NCI-H146 (cell line): ENCODE results near the gene SMAD3.
"Not testable (repeated sequence)": the region's sequence is repeated elsewhere in the genome, so short reads cannot be mapped to it uniquely, and the experiment has no call there.

Experiments
- DNase-seq: peaks from one replicate; lab custom pipeline; 2025; lab: John Stamatoyannopoulos, UW

The SMAD3 gene

DNA sequence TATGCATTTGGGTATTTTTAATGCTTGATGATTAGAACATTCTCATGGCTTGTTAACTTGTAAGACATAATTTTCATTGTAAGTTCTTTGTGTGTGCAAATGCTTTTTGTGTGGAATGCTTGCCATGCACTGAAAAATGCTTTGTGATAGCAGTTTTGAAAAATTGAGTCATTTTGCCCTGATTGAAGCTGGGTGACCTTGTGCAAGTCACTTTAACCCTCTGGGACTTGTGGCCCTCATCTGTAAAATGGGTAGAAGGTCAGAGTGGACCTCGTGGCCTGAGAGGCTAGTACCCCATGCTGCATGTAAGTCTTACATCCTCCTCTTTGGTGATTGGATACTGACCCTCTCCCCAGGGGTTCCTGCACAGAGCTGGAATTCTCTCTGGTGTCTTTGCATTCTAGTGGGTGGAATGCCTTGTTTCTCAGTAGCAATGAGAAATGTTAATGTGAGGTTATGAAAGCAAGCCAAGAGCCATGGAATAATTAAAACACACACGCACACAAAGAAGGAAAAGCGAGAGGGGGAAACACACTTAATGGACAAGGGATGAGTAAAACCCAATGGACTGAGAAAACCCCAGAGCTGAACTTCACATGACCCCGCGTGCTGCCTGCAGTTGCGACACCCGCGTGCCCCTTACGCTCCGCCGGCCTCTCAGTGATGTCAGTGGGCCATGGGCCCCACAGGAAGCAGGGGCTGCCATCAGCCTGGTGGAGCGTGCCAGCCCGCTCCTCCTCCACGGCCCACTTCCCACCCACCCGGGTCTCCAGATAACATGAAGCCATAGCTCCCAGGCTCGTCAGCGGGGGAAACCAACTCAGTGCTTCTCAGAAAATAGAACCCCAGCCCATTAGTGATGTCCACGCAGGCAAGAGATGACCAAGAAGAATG lies 44.0 kb downstream of the SMAD3 start:
- DNase-seq: no peak

DNA sequence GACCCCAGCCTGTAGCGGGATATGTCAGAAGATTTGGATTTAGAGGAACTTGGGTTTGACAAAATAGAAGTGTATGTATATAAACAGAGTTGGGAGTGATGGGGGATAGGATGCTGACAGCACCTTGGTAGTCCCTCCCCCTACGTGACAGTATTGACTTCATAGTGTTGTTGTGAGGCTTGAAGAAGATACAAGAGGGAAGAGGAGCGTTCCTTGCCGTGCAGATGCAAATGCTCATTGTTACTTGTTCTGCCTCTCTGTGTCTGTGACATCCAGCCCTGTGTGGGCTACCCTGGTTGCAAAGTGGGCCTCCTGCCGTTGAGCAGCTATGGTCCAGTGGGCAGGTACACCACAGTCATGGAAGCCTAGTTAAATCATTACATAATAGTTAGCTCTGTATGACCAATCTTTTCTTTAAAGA lies 45.0 kb downstream of the SMAD3 start:
- DNase-seq: no peak

DNA sequence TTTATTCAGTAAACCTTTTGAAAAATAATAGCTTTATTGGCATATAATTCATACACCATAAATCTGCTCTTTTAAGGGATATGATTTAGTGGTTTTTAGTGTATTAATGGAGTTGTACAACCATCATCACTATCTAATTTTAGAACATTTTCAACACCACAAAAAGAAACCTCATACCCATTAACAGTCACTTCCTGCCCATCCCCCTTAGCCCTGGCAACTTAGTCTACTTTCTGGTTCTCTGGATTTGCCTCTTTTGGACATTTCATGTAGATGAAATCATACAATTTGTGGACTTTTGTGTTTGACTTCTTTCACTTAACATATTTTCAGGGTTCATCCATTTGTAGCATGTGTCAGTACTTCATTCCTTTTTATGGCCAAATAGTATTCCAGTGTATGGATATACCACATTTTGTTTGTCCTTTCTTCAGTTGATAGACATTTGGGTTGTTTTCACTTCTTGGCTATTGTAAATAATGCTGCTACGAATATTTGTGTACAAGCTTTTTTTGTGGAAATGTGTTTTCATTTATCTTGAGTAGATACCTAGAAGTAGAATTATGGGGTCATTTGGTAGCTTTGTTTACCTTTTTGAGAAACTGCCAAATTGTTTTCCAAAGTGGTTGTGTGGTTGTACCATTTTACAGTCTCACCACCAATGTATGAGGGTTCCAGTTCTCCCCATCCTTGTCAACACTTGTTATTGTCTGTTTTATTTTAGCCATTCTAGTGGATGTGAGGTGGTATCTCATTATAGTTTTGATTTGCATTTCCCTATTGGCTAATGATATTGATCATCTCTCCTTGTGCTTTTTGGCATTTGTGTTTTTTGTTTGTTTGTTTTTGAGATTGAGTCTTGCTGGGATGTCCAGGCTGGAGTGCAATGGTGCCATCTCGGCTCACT lies 45.8 kb downstream of the SMAD3 start:
- DNase-seq: no peak

DNA sequence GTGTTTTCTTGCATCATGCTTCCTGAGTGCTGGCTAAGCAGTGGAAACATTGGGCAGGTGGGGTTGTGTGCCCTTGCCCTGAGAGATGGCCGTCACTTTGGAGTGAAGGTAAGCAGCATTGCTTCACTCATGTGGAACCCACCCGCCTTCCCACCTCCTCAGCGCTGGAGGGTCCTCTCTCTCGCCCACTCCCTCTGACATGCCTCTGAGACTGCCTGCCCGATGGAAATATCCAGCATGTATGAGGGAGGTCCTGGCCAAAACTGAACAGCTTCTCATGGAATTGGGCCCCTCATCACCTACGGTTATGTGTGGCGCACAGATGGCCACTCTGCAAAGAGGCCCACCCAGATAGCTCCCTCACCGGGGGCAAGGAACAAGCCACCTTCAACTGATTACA lies 48.6 kb downstream of the SMAD3 start:
- no peak for DNase-seq

DNA sequence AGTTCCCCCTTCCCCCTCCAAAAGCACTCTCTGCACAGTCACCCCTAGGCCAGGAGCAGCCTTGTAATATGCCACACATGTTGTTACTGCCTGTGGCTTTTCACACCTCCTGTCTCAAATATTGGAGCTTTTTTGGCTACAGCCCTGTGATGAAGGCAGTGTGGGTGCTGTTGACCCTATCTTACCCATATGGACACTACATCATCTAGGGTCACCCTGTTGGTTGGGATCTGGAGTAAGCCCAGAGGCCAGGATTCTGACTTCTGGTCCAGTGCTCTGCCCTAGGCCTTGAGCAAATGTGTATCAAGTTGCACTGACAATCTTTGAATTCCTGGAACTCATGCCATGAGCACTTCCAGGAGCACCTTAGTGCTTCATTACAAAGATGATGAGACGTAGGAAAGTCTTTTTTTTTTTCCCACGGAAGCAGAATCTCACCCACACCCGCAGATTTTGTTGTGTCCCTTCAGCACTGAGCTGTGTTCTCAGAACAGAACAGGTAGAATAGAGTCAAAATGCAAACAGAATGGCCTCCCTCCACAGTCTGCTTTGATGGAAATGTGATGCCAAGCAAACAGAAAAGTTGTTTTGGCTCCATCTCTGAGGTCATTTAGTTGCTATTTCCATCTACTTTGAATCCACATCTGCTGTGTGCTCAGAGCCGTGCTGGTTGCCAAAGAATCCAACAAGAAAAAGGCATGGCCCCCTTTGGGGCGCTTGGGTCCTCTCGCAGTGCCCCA lies 49.6 kb downstream of the SMAD3 start:
- DNase-seq: no peak

DNA sequence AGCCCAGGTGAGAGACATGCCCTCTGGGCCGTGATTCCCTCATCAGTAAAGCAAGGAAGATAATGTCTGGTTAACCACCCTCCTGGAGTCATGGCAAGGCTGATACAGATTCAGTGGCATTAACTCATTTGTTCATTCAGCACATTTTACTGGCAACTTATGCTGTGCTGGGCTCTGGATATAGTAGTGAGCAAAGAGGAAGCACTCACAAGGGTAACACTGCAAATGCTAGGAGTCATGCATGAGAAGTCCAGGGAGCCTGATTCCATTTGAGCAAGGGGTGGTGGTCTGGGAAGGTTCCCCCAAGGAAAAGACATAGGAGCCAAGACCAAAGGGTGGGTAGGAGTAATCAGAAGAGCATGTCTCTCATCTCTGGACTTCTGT lies 50.2 kb downstream of the SMAD3 start:
- no peak for DNase-seq

DNA sequence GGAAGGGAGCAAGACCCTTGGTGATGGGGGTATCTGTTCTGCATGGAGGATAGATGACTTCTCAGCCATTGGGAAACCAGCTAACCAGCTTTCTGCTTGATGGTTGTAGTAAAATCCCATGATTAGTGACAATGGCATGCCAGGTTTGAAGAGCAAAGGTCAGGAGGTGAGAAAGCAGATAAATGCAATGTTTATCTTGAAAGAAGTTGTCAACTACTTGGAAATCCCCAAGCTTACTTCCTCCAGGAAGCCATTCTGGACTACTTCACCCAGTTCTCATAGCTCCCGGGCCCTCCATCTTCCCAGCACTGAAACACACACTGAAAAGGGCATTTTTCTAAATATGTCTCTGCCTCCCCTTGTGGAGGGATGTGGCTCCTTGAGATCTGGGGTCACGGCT lies 51.3 kb downstream of the SMAD3 start:
- DNase-seq: no peak

DNA sequence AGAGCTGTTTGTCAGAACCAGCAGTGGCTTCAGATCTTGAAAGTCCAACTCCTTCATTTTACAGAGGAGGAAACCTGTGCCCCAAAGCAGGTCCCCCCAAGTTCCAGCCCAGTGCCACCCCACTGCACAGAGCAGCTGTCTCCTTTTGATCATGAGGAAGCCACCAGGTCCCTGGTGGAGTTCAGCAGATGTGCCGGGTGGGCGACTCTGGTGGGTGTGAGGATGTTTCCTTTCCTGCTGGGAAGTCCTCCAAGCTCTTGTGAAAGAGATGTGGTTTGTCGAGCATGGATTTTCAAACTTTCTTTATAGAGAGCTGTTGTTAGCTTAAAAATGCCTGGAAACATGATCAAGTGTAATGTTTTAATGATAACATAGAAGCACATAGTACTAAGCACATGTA lies 52.0 kb downstream of the SMAD3 start:
- no peak for DNase-seq

DNA sequence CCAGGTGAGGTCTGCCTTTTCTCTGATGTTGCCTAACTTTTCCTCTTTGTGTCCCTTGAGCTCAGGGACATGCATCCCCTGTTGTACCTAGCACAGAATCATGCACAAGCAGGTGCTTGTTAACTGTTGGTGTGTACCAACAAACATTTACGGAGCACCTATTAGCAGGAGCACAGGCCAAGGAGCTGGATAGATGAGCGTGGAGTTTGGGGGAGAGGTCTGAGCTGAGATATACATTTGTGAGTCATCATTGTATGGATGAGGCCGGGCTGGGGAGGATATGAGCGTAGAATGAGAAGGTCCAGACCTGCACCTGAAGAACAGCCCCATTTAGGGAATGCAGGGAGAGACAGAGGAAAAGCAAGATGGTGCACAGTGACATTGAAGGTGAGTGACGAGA lies 53.4 kb downstream of the SMAD3 start:
- no peak for DNase-seq

DNA sequence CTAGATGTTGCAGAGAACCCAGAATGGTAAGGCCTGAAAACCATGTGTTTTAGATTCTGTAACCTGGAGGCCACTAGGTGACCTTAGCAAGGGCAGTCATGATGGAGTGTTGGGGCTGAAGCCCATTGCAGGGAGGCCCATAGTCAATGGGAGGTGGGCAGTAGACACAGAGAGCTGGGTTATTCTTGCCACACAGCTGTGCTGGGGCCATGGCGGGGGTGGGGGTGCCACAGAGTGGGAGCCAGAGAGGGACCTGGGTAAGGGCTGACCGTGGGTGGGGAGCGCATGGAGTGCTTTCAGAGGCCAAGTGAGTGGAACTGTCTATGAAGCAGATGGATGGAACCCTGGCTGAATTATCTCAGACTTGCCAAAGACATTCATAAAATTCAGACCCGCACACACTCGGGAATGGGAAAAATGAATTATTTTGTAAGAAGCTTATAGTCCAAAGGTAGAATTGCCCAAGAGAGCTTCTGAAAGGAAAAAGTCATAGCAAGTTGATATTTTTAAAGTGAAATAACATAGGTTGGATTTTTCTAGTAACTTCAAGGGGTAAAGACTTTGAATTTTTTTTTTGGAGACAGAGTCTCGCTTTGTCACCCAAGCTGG lies 53.9 kb downstream of the SMAD3 start:
- no peak for DNase-seq

DNA sequence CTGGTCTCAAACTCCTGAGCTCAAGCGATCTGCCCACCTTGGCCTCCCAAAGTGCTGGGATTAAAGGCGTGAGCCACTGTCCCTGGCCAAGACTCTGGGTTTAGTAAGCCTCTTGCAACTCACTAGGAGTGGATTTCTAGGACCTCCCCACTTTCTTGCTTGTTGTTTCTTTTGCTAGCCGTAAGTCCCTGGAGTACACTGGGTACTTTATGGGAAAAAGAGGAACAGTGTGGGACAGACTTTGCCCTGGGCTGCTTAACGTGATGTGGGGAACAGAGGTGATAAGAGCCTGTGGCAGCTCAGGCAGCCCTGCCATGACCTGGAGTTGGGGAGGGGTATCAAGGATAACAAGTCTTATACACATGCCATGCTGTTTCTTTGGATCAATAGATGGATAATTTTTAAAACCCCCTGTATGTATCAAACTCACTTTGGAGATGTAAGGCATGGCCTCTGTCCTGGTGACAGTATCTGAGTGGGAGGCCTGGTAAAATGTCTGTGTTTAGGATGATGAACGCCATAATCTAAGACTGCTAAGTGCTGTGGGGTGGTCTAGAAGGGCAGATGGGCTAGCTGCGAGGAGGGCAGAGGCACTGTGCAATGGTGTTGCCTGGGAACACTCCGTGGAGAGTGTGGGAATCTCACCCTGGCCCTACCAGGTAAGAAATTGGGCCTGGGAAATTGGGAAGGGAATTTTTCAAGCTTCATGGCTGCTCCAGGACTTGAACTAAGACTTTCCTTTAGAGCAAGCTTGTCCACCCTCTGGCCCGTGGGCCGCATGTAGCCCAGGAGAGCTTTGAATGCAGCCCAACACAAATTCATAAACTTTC lies 54.8 kb downstream of the SMAD3 start:
- no peak for DNase-seq

DNA sequence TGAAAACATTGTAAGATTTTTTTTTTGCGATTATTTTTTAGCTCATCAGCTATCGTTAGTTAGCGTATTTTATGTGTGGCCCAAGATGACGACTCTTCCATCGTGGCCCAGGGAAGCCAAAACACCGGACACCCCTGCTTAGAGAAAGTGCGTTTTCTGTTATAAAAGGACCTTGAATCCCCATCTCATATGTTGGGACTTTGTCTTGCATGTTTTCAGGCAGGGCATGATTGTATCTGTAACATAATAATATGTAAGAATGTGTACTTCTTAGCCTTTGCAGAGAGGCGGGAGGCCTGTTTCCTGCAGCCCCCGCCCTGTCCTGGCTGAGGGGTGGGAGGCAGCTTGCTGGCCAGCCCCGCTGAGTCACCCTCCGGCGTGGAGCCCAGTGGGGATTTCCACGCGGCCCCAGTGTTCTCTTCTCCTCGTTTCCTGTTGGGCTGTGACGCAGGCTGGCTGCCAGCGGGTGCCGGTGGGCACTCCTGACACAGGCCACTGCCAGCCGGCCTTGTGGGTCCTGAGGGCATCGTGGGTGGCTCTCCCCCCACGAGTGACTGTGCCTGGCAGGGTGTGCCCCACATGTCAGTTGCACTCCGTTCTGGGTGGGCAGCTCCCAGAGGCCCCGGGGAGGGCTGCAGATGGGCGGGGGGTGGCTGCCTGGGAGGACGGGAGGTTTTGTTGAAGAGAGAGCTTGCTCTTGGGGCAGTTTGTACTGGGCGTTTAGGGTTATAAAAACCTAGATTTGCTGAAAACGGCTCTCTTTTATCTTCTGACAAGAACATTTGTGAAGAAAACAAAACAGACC lies 55.6 kb downstream of the SMAD3 start:
- DNase-seq: no peak

DNA sequence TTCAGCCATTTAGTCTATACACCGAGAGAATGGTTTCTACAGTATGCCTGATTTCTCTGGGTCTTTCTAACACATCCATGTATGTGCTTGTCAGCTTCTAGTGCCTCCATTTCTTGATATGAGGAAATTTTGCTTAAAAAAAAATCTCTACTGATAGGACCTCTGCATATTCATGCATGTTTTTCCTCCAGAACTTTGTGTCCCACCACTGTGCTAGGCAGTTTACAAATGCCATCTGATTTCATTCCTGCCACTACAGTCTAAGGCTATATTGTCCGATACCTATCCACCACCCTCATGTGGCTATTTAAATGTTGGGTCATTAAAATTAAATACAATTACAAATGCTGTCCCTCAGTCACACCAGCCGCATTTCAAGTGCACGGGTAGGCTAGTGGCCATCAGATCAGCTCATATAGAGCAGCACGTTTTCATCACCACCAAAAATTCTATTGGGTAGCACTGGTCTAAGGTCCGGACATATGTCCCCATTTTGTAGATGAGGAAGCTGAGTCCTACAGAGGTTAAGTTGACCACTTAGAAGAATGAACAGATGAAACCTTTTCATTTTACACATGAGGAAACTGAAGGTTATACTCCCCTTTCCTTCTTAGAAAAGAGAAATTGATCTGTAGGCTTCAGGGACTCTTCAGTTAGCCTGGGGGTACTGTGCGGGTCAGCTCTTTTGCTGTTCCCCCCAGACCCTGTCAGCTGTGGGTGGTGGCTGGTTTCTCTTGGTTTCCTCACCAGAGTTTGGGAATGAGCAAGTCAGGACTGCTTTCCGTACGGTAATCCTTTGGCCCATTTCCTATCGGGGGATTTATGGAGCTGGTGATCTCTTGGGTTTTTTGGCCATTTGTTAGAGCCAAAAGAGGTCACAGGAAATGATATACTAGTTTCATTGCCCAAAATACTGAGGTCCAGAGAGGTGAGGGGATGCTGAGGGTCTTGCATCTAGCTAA lies 56.5 kb downstream of the SMAD3 start:
- no peak for DNase-seq

DNA sequence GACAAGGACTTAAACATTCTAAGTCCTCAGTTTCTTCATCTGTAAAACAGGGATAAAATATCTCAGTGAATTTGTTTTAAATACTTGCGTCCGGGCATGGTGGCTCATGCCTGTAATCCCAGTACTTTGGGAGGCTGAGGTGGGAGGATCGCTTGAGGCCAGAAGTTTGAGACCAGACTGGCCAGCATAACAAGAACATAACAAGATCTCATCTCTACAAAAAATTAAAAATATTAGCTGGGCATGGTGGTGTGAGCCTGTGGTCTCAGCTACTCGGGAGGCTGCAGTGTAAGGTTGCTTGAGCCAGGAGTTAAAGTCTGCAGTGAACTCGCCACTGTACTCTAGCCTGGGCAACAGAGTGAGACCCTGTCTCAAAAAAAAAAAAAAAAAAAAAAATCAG lies 57.4 kb downstream of the SMAD3 start:
- not testable (repeated sequence) for DNase-seq

DNA sequence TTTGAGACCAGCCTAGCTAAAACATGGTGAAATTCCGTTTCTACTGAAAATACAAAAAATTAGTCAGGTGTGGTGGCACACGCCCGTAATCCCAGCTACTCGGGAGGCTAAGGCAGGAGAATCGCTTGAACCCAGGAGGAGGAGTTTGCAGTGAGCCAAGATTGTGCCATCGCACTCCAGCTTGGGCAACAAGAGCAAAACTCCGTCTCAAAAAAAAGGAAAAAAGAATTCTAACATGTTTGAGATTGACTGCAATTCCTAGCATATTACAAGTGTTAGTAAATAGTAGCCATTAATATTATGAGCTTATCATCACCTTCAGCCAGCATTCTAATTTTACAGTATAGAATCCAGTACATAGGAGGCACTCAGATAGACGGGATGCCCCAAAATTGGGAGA lies 57.9 kb downstream of the SMAD3 start:
- DNase-seq: not testable (repeated sequence)

DNA sequence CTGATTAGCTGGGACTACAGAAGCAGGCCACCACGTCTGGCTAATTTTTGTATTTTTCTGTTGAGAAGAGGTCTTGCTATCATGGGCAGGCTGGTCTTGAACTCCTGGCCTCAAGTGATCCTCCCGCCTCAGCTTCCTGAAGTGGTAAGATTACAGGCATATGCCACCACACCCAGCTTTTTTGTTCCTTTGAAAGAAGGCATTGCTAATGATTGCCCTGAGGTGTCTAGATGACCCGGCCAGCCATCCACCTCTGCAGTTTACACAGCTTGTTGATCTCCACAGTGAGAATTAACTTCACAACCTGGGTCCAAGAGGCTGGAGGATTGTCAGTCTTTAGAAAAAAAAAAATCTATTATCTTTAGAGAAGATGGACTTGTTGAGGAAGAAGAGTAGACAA lies 58.7 kb downstream of the SMAD3 start:
- peak; percentile 41 for DNase-seq

DNA sequence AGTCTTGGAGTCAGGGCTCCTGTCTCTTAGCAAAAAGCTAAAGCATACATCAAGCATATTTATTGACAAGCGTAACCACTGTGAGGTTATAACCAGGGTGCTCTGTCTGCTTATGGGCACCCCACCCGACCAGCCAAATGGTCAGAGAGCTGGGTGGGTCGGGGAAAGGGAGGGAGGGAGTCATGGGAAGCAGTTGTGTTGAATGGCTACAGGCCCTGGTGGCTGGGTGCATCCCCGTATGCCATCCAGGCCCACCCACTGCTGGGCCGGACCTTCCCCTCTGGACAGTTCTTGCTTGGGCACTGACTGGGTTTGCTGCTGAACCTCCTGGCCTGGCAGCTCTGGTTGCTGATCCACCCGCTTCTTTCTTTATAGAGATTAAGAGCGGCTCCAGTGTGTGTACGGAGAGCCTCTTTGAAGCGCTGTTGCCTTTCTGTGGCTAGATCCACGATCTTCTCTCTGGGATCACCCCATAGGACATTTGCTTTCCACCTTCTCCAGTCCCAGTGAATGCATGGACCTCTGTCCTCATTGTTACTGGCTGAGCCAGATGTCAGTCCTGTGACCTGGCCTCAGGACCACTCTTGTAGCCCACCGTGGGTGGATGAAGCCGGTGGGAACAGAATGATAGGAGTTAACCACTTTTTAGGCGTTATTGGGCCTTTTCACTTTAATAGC lies 59.6 kb downstream of the SMAD3 start:
- DNase-seq: no peak
